ENCODE data around the gene TDRD12. TPM values are rescaled to one million over a fixed set of nuclear protein-coding genes. Genes with fewer than 3 reads are reported as not detected.
"Not testable (repeated sequence)": the region's sequence is repeated elsewhere in the genome, so short reads cannot be mapped to it uniquely, and the experiment has no call there.

TDRD12 gene
- total RNA-seq, 2 donors from 2014 or later: 0.29 TPM; not detected in 1

- no peaks in the 10 kb centered on the region for H3K36me3 Mint-ChIP-seq
Observed at GRCh38 chr19:32858155-32858554, 138.6 kb downstream of the TDRD12 start.

GRCh38 chr19:32858559-32858958 is 139.0 kb downstream of the TDRD12 start:
- Mint-ChIP-seq H3K27me3 (no peaks in the 10 kb centered on the region), H3K36me3 (no peaks in the 10 kb centered on the region), H3K27ac (no peak overlapping the region), H3K4me1 (ENCODE audit: low read depth in 2 of 2) (peaks cover 0 to 2% of the 10 kb centered on the region in 2 donors), H3K9me3 (no peaks in the 10 kb centered on the region), H3K4me3 (no peak overlapping the region)
- DNase-seq (ENCODE audit: low spot score) (no peak), ATAC-seq (no peak)

More at GRCh38 chr19:32858155-32858554, 138.6 kb downstream of the TDRD12 start:
- H3K4me1 Mint-ChIP-seq (ENCODE audit: low read depth in 2 of 2): peaks cover 0 to 2% of the 10 kb centered on the region in 2 donors
- ATAC-seq (no peak), DNase-seq (ENCODE audit: low spot score) (no peak)
- H3K27me3 Mint-ChIP-seq: no peaks in the 10 kb centered on the region
- no peak overlapping the region for H3K27ac Mint-ChIP-seq
- H3K4me3 Mint-ChIP-seq: no peak overlapping the region
- H3K9me3 Mint-ChIP-seq: no peaks in the 10 kb centered on the region

- Mint-ChIP-seq H3K27me3 (no peaks in the 10 kb centered on the region), H3K27ac (no peak overlapping the region), H3K4me3 (no peak overlapping the region), H3K9me3 (no peaks in the 10 kb centered on the region), H3K4me1 (ENCODE audit: low read depth in 2 of 2) (peaks cover 0 to 2% of the 10 kb centered on the region in 2 donors), H3K36me3 (no peaks in the 10 kb centered on the region)
- ATAC-seq (no peak), DNase-seq (ENCODE audit: low spot score) (no peak)
Observed at GRCh38 chr19:32859591-32859990, 140.0 kb downstream of the TDRD12 start.

GRCh38 chr19:32861596-32861995 is 142.0 kb downstream of the TDRD12 start:
- H3K9me3 Mint-ChIP-seq: no peaks in the 10 kb centered on the region

GRCh38 chr19:32862173-32862572 is 142.6 kb downstream of the TDRD12 start:
- Mint-ChIP-seq H3K36me3 (no peaks in the 10 kb centered on the region), H3K27ac (no peak overlapping the region), H3K4me1 (ENCODE audit: low read depth in 2 of 2) (peaks cover 0 to 2% of the 10 kb centered on the region in 2 donors), H3K9me3 (no peaks in the 10 kb centered on the region), H3K4me3 (no peak overlapping the region), H3K27me3 (no peaks in the 10 kb centered on the region)
- ATAC-seq: no peak
- DNase-seq (ENCODE audit: low spot score): no peak

More at GRCh38 chr19:32861596-32861995, 142.0 kb downstream of the TDRD12 start:
- DNase-seq (ENCODE audit: low spot score) (no peak), ATAC-seq (no peak)
- Mint-ChIP-seq H3K4me1 (ENCODE audit: low read depth in 2 of 2) (peaks cover 0 to 2% of the 10 kb centered on the region in 2 donors), H3K27me3 (no peaks in the 10 kb centered on the region), H3K27ac (no peak overlapping the region), H3K4me3 (no peak overlapping the region), H3K36me3 (no peaks in the 10 kb centered on the region)

GRCh38 chr19:32862741-32863140 is 143.2 kb downstream of the TDRD12 start:
- H3K4me3 Mint-ChIP-seq: no peak overlapping the region
- H3K4me1 Mint-ChIP-seq (ENCODE audit: low read depth in 2 of 2): peaks cover 0 to 2% of the 10 kb centered on the region in 2 donors
- no peaks in the 10 kb centered on the region for H3K9me3 Mint-ChIP-seq
- no peak for ATAC-seq
- H3K27me3 Mint-ChIP-seq: no peaks in the 10 kb centered on the region
- H3K36me3 Mint-ChIP-seq: no peaks in the 10 kb centered on the region
- no peak for DNase-seq (ENCODE audit: low spot score)
- H3K27ac Mint-ChIP-seq: no peak overlapping the region

- DNase-seq (ENCODE audit: low spot score): no peak
- no peak for ATAC-seq
- H3K4me1 Mint-ChIP-seq (ENCODE audit: low read depth in 2 of 2): peaks cover 0 to 2% of the 10 kb centered on the region in 2 donors
- H3K27me3 Mint-ChIP-seq: no peaks in the 10 kb centered on the region
- H3K36me3 Mint-ChIP-seq: no peaks in the 10 kb centered on the region
- no peak overlapping the region for H3K4me3 Mint-ChIP-seq
- no peaks in the 10 kb centered on the region for H3K9me3 Mint-ChIP-seq
- H3K27ac Mint-ChIP-seq: no peak overlapping the region
Observed at GRCh38 chr19:32863301-32863700, 143.7 kb downstream of the TDRD12 start.

GRCh38 chr19:32863841-32864240 is 144.3 kb downstream of the TDRD12 start:
- no peak for ATAC-seq
- H3K27ac Mint-ChIP-seq: no peak overlapping the region

GRCh38 chr19:32864318-32865007 is 144.9 kb downstream of the TDRD12 start:
- H3K9me3 Mint-ChIP-seq: no peaks in the 10 kb centered on the region
- no peak for DNase-seq (ENCODE audit: low spot score)
- H3K27ac Mint-ChIP-seq: no peak overlapping the region
- H3K4me3 Mint-ChIP-seq: no peak overlapping the region
- H3K4me1 Mint-ChIP-seq (ENCODE audit: low read depth in 2 of 2): no peaks in the 10 kb centered on the region
- no peaks in the 10 kb centered on the region for H3K27me3 Mint-ChIP-seq
- H3K36me3 Mint-ChIP-seq: no peaks in the 10 kb centered on the region
- ATAC-seq: no peak

More at GRCh38 chr19:32863841-32864240, 144.3 kb downstream of the TDRD12 start:
- DNase-seq (ENCODE audit: low spot score): no peak
- Mint-ChIP-seq H3K27me3 (no peaks in the 10 kb centered on the region), H3K4me1 (ENCODE audit: low read depth in 2 of 2) (peaks cover 0 to 2% of the 10 kb centered on the region in 2 donors), H3K36me3 (no peaks in the 10 kb centered on the region), H3K4me3 (no peak overlapping the region), H3K9me3 (no peaks in the 10 kb centered on the region)

- Mint-ChIP-seq H3K27me3 (no peaks in the 10 kb centered on the region), H3K27ac (no peak overlapping the region), H3K4me1 (ENCODE audit: low read depth in 2 of 2) (no peaks in the 10 kb centered on the region), H3K4me3 (no peak overlapping the region), H3K9me3 (no peaks in the 10 kb centered on the region), H3K36me3 (no peaks in the 10 kb centered on the region)
- no peak for ATAC-seq
- DNase-seq (ENCODE audit: low spot score): no peak
Observed at GRCh38 chr19:32865326-32865725, 145.8 kb downstream of the TDRD12 start.

GRCh38 chr19:32866061-32866460 is 146.5 kb downstream of the TDRD12 start:
- no peaks in the 10 kb centered on the region for H3K4me1 Mint-ChIP-seq (ENCODE audit: low read depth in 2 of 2)
- no peaks in the 10 kb centered on the region for H3K27me3 Mint-ChIP-seq
- DNase-seq (ENCODE audit: low spot score) (no peak), ATAC-seq (no peak)
- H3K36me3 Mint-ChIP-seq: no peaks in the 10 kb centered on the region
- no peaks in the 10 kb centered on the region for H3K9me3 Mint-ChIP-seq
- no peak overlapping the region for H3K4me3 Mint-ChIP-seq
- H3K27ac Mint-ChIP-seq: no peak overlapping the region

- ATAC-seq (peak in 1 of 2 donors; percentile 4), DNase-seq (ENCODE audit: low spot score) (no peak)
- no peak overlapping the region for H3K4me3 Mint-ChIP-seq
- no peaks in the 10 kb centered on the region for H3K4me1 Mint-ChIP-seq (ENCODE audit: low read depth in 2 of 2)
- H3K9me3 Mint-ChIP-seq: no peaks in the 10 kb centered on the region
- H3K27ac Mint-ChIP-seq: no peak overlapping the region
- no peaks in the 10 kb centered on the region for H3K36me3 Mint-ChIP-seq
- H3K27me3 Mint-ChIP-seq: no peaks in the 10 kb centered on the region
Observed at GRCh38 chr19:32866564-32867265, 147.1 kb downstream of the TDRD12 start.

GRCh38 chr19:32867436-32867835 is 147.9 kb downstream of the TDRD12 start:
- H3K27me3 Mint-ChIP-seq; DNase-seq (ENCODE audit: low spot score); ATAC-seq; H3K9me3 Mint-ChIP-seq; H3K4me3 Mint-ChIP-seq; H3K27ac Mint-ChIP-seq; H3K4me1 Mint-ChIP-seq (ENCODE audit: low read depth in 2 of 2); H3K36me3 Mint-ChIP-seq: not testable (repeated sequence)

GRCh38 chr19:32868206-32868950 is 148.8 kb downstream of the TDRD12 start:
- H3K36me3 Mint-ChIP-seq: no peaks in the 10 kb centered on the region
- H3K4me3 Mint-ChIP-seq: no peak overlapping the region
- DNase-seq (ENCODE audit: low spot score): no peak
- no peaks in the 10 kb centered on the region for H3K4me1 Mint-ChIP-seq (ENCODE audit: low read depth in 2 of 2)
- H3K9me3 Mint-ChIP-seq: no peaks in the 10 kb centered on the region
- ATAC-seq: no peak
- H3K27me3 Mint-ChIP-seq: no peaks in the 10 kb centered on the region
- H3K27ac Mint-ChIP-seq: no peak overlapping the region

Data from natural killer cell treated with Interleukin-12 subunit alpha and Interleukin-12 subunit beta and Interleukin-15 and Interleukin-18, amount 100 ng/mL, for 72 hours (primary cell).